ENCODE data around the gene MTCH1.
A peak's percentile ranks its signal among the peaks of the same experiment; 100 is the strongest.
"Not testable (repeated sequence)": the region's sequence is repeated elsewhere in the genome, so short reads cannot be mapped to it uniquely, and the experiment has no call there.

Gene MTCH1

GRCh38 chr6:36947570-36948351 lies 38.2 kb downstream of the MTCH1 start:
- no peak for DNase-seq

GRCh38 chr6:36946526-36946925 lies 39.5 kb downstream of the MTCH1 start:
- no peak for DNase-seq

- no peak for DNase-seq
Observed at GRCh38 chr6:36945301-36945700, 40.7 kb downstream of the MTCH1 start.

DNA sequence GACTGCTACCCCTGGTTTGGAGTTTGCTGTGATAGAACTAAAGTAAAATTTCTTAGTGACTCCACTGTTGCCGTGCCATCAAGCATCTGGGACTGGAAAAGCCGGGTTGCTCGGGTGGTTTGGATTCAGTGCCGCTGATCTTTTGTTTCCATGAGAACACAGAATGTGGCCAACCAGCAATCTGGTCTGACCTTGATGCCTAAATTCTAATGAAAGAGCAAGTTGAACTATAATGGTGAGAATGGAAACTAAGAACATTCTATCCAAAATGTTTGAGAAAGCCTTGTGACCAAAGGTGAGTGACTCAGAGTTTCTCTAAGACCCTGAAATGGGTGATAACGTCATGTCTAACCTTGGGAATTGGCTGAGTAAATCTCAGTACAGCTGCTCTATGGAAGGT lies 41.3 kb downstream of the MTCH1 start:
- DNase-seq, result no peak

DNA sequence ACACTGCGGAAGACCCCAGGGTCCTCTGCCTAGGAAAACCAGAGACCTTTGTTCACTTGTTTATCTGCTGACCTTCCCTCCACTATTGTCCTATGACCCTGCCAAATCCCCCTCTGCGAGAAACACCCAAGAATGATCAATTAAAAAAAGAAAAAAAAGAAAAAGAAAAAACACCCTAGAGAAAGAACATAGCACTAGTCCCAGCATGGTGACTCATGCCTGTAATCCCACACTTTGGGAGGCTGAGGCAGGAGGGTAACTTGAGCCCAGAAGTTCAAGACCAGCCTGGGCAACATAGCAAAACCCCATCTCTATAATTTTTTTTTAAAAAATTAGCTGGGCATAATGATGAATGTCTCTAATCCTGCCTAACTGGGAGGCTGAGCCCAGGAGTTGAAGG lies 43.7 kb downstream of the MTCH1 start:
- not testable (repeated sequence) for DNase-seq

GRCh38 chr6:36941561-36941960 lies 44.4 kb downstream of the MTCH1 start:
- DNase-seq, result not testable (repeated sequence)

DNA sequence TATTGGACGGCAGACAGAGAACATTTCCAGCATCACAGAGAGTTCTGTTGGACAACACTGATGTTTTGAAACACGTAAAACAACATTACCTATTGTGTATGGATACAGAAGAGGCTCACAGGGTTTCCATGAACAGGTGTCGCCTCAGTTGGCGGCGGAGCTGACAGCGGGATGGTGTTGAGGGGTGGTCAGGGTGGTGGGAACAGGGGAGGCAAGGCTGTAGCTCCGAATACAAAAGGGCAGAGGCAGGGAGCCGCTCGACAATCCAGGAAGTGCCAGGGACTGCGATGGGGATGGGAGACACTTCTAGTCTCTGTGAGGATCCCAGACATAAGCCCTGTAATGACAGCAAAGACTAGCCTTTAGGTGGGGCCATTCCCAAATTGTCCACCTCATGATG lies 46.0 kb downstream of the MTCH1 start:
- no peak for DNase-seq

- DNase-seq, result not testable (repeated sequence)
Observed at GRCh38 chr6:36939005-36939404, 47.0 kb downstream of the MTCH1 start.

GRCh38 chr6:36938536-36938935 lies 47.5 kb downstream of the MTCH1 start:
- no peak for DNase-seq

- DNase-seq, result no peak
Observed at GRCh38 chr6:36937896-36938295, 48.1 kb downstream of the MTCH1 start.

- DNase-seq, result no peak
Observed at GRCh38 chr6:36936824-36937223, 49.2 kb downstream of the MTCH1 start.

DNA sequence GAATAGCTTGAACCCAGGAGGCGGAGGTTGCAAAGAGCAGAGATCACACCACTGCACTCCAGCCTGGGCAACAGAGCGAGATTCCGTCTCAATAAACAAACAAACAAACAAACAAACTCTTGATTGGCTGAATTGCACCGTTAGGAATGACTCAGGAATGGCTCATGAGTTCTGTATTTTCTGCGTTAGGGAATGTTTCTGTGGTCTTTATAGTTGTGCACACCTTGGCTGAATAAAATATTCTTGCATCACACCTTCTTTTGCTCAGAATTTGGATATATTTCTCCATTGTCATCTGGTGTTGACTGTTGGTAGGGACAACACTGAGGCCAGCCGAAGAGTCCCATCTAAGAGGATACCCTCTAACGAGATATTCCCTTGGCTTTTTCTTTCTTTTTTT lies 51.1 kb downstream of the MTCH1 start:
- DNase-seq, result no peak

- no peak for DNase-seq
Observed at GRCh38 chr6:36933519-36933918, 52.5 kb downstream of the MTCH1 start.

- no peak for DNase-seq
Observed at GRCh38 chr6:36933102-36933501, 52.9 kb downstream of the MTCH1 start.

- no peak for DNase-seq
Observed at GRCh38 chr6:36930483-36930882, 55.5 kb downstream of the MTCH1 start.

DNA sequence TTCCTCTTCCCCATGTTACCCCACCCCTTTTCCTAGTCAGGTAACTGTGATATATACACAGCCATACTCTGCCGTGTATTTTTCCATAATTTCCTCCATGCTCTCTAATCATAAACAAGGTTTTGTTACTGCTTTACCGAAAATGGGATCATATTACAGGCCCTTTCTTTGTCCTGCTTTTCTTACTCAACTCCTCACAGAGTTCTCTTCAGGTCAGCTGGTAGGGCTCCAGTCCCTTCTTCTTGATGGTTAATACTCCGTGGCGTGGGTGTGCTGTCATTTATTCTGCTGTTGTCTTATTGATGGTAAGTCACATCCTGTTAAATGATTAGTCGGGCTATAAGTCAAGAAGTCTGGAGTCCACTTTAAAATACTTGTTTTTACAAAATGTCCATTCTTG lies 56.4 kb downstream of the MTCH1 start:
- DNase-seq, result no peak

GRCh38 chr6:36929152-36929551 lies 56.8 kb downstream of the MTCH1 start:
- DNase-seq, result no peak

DNA sequence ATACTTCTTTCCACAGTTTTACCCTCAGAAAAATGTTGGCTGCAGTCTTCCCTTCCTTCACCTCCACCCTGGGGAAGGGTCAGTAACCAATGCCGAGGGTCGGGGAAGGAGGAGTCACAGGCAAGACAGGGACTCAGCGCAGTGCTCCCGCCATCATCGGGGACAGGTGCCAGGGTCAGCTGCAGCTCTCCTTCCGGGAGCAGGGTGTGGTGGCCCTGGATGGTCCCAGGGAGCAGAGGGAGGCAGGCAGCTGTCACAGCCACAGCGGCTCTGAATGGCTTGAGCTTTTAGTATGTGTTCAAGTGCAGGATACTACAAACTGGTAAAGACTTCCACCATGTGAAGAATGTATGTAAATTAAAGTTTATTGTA lies 57.5 kb downstream of the MTCH1 start:
- DNase-seq, result no peak

DNA sequence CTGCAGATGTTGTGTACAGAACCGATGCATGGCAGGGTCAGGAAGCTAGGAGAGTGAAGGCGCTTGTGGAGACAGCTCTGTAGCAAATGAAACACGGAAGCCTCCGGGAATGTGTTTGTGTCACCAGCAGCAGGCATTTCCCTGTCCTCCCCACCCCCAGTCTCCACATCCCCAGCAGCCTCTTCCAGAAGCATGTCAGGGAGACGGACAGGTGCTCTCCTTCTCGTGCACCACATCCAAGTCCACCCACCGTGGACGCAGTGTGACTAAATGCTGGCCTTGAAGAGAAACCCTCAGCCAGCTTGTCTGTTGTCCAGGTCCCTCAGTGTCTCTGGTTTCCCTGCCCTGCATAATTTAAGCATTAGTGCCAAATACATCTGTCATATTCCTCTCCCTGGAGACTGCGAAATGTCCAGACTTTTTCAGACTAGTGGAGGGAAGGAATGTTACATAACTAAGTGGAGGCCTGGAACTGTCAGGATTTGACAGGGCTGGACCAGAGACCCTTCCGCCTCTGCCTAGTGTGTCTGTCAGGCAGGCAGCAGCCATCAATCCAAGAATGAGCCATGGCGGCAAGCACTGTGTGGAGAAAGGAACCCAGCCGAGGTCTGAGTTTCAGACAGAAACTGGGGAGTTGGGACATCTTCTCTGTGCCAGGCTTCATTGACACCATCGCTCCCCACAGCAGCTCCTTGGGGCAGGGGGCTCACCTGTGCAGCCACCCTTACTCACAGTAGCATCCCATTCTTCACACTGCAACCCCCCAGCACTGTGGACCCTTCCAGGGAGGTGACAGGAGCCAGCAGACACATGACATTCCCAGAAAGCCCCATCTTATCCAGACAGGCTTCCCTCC lies 58.1 kb downstream of the MTCH1 start:
- DNase-seq, result no peak

DNA sequence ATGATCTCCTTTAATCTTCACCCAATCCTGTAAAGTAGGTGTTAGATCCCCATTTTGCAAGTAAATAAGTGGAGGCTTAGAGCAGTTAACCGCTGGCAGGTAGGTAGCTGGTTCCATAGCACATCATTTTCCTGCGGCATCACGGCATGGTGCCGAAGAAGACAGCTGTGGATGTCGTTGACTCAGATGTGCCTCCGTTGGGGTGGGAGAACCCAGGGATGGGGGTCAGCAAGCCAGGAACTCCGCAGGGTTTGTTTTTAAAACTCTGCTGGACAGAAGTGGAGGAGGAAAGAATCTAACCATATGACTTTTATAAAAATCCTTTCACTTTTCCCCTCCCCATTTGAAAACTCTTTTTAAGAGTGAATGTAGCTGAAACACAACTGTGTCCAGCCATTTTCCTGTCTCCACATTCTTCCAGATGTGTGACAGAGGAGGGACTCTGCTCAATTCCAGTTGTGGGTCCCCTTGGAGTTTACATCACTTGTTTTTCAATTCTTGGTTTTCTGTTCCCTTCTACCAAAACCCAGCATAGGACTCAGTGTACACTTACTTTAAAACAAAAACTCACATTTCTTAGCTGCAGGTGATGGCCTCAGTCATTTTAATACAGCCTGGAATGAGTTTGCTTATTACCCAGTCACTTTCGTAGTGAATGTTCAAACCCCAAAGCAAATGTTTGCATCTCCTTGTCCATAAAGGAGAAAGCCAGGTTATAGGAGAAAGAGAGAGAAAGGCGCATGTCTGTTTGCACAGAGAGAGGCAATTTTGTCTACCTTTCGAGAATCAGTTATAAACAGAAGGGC lies 59.1 kb downstream of the MTCH1 start:
- DNase-seq, result peak; percentile 68

DNA sequence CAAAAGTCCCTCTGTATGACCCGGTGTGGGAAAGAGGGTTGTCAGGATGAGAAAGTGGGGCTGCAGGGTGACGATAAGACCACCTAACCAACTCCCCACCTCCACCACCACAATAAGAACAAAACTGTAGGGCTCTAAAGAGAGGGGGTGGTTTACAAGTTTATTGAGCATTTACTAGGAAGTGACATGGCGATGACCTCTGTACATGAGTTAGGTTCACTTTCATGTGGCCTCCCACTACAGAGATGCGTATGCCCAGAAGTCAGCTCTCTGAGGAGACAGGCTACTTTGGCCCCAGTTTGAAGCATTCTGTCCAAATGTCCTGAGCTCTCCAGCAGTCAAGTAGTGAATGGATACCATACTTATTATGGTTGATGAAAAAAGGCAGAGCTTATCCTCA lies 60.2 kb downstream of the MTCH1 start:
- no peak for DNase-seq

GRCh38 chr6:36924778-36925374 lies 61.1 kb downstream of the MTCH1 start:
- DNase-seq, result no peak

DNA sequence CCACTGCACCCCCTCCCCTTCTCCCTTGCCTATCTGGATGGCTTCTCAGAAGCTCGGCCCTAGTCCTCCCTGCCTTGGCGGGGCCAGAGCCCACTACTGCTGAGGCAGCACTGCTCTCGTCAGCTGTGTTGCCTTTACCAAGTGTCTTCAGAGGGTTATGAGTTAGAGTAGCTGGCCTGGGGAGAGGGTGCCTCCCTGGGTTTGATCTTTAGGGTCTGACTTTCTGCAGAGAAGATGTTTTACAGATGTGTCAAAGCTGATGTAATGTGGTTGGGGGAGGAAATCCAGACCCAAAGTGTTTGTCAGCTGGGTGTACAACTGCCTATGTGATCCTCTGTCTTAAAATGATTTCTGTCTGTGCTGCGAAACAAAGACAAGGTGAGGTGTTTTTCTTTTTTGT lies 61.9 kb downstream of the MTCH1 start:
- DNase-seq, result no peak

Data from left hindlimb (tissue), 1 donor.